ENCODE data around the gene FBP1. TPM values are rescaled to one million over a fixed set of nuclear protein-coding genes. Genes with fewer than 3 reads are reported as not detected.

FBP1 gene
- total and polyA plus RNA-seq, 10 of the 15 experiments (the other 5 are each of a cell fraction or from before 2014, with no cell fraction given), result 0.11 to 0.38 (median 0.15) TPM; not detected in 7

DNA sequence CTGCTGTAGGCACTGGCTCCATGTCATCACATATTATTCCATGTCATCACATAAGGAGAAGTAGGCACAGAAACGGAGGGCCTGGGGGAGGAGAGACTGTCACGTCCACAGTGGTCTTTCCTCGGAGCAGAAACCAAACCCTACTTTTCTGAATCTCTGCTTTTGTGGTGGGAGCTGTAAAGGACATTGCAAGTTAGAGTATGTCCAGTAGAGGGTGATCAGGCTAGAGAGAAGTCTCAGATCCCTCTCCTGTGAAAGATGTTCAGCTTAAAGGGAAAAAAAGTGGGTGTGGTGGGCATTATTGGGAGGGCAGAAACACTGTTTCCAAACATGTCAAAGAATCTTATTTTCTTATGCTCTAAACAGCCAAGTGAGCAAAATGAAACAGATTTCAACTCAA, 26.3 kb downstream of the FBP1 start:
- SMC1A ChIA-PET (ENCODE audit: uncharacterized antibody, unreplicated experiment), result no interaction called here
- no peak for DNase-seq (ENCODE audit: low read depth, low spot score)
- Histone ChIP-seq H3K27ac (ENCODE audit: control insufficient read depth, insufficient read depth) (no peak overlapping the region), H3K4me1 (ENCODE audit: control insufficient read depth, insufficient read depth, low read length) (no peaks in the 10 kb centered on the region), H3K4me2 (ENCODE audit: control insufficient read depth, insufficient read depth) (no peak overlapping the region), H3K4me3 (no peak overlapping the region), H3K36me3 (ENCODE audit: control insufficient read depth in 2 of 2, insufficient read depth in 2 of 2, low read length in 1 of 2) (no peaks in the 10 kb centered on the region), H3K9ac (ENCODE audit: control insufficient read depth, insufficient read depth, low read length) (no peak overlapping the region), H2AFZ (ENCODE audit: control insufficient read depth, low read depth, low read length) (no peak overlapping the region), H3K79me2 (ENCODE audit: control insufficient read depth, insufficient read depth, low read length) (no peaks in the 10 kb centered on the region), H3K9me3 (replicated peaks; ENCODE audit: control insufficient read depth, insufficient read depth, low read length) (no peaks in the 10 kb centered on the region), H3K27me3 (replicated peaks in 1 of 2; ENCODE audit: control insufficient read depth in 2 of 2, insufficient read depth in 2 of 2, low read length in 1 of 2) (no peaks in the 10 kb centered on the region), H4K20me1 (ENCODE audit: control insufficient read depth, insufficient read depth) (no peaks in the 10 kb centered on the region)
- TF ChIP-seq, protein P1, sequence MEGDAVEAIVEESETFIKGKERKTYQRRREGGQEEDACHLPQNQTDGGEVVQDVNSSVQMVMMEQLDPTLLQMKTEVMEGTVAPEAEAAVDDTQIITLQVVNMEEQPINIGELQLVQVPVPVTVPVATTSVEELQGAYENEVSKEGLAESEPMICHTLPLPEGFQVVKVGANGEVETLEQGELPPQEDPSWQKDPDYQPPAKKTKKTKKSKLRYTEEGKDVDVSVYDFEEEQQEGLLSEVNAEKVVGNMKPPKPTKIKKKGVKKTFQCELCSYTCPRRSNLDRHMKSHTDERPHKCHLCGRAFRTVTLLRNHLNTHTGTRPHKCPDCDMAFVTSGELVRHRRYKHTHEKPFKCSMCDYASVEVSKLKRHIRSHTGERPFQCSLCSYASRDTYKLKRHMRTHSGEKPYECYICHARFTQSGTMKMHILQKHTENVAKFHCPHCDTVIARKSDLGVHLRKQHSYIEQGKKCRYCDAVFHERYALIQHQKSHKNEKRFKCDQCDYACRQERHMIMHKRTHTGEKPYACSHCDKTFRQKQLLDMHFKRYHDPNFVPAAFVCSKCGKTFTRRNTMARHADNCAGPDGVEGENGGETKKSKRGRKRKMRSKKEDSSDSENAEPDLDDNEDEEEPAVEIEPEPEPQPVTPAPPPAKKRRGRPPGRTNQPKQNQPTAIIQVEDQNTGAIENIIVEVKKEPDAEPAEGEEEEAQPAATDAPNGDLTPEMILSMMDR (IDR thresholded peaks at IDR 0.05 in 2 of 3, conservative IDR thresholded peaks at IDR 0.05 in 1 of 3; ENCODE audit: control insufficient read depth in 2 of 3, extremely low read depth in 1 of 3, insufficient read depth in 1 of 3, low read depth in 3 of 3, low read length in 3 of 3), result 0 out of 6 replicates have a peak, but pooled peaks of 1 of the 3 experiments have one; percentile 11
- TF ChIP-seq RAD21 (IDR thresholded peaks at IDR 0.05; ENCODE audit: insufficient read depth, low read depth, low read length) (0 out of 2 replicates have a peak, but pooled peaks have one; percentile 8), RELA (IDR thresholded peaks at IDR 0.05; ENCODE audit: borderline replicate concordance, partially characterized antibody) (no peak), TCF12 (IDR thresholded peaks at IDR 0.05; ENCODE audit: low read depth, low read length) (no peak)
- ATAC-seq, result no peak
- 46% methylated on average over 3 of the region's 3 CpGs for WGBS (ENCODE audit: insufficient coverage, insufficient replicate concordance, low lambda C conversion rate, missing lambda C conversion rate)
- POLR2A ChIA-PET, result no interaction called here
- RAD21 ChIA-PET (ENCODE audit: unreplicated experiment), result no interaction called here
- CTCF ChIA-PET, result no interaction called here
- in situ Hi-C loops (cut with MboI), result no loop called here
- FAIRE-seq, result no peak
- intact Hi-C loops (cut with micrococcal nuclease; ENCODE audit: unreplicated experiment), result no loop called here
- BruUV-seq (replicated peaks), result no TSS peak

- Histone ChIP-seq H3K4me1 (ENCODE audit: control insufficient read depth, insufficient read depth, low read length) (peaks cover 2% of the 10 kb centered on the region; the same call in 1 of the 2 replicates), H3K27ac (ENCODE audit: control insufficient read depth, insufficient read depth) (no peak overlapping the region), H3K4me3 (no peak overlapping the region), H3K27me3 (replicated peaks in 1 of 2; ENCODE audit: control insufficient read depth in 2 of 2, insufficient read depth in 2 of 2, low read length in 1 of 2) (peaks cover 0 to 3% of the 10 kb centered on the region in 2 experiments; a peak in 1 of 4 replicates), H3K9me3 (replicated peaks; ENCODE audit: control insufficient read depth, insufficient read depth, low read length) (no peaks in the 10 kb centered on the region), H2AFZ (ENCODE audit: control insufficient read depth, low read depth, low read length) (no peak overlapping the region), H4K20me1 (ENCODE audit: control insufficient read depth, insufficient read depth) (no peaks in the 10 kb centered on the region), H3K79me2 (ENCODE audit: control insufficient read depth, insufficient read depth, low read length) (no peaks in the 10 kb centered on the region), H3K4me2 (ENCODE audit: control insufficient read depth, insufficient read depth) (no peak overlapping the region), H3K36me3 (ENCODE audit: control insufficient read depth in 2 of 2, insufficient read depth in 2 of 2, low read length in 1 of 2) (no peaks in the 10 kb centered on the region), H3K9ac (ENCODE audit: control insufficient read depth, insufficient read depth, low read length) (no peak overlapping the region)
- SMC1A ChIA-PET (ENCODE audit: uncharacterized antibody, unreplicated experiment), result no interaction called here
- TF ChIP-seq SREBF1 (IDR thresholded peaks at IDR 0.05; ENCODE audit: low read length) (no peak), MYC (IDR thresholded peaks at IDR 0.05; ENCODE audit: insufficient read depth, insufficient read length, insufficient replicate concordance, low read length, severe bottlenecking) (no peak), SREBF2 (IDR thresholded peaks at IDR 0.05; ENCODE audit: low read length) (no peak), CREM (IDR thresholded peaks at IDR 0.05; ENCODE audit: low read depth) (no peak), E2F8 (IDR thresholded peaks at IDR 0.05; ENCODE audit: low read depth, partially characterized antibody) (no peak), SIX5 (IDR thresholded peaks at IDR 0.05; ENCODE audit: low read depth, low read length, severe bottlenecking) (no peak), HDAC2 (IDR thresholded peaks at IDR 0.05) (no peak)
- ATAC-seq (no peak), FAIRE-seq (no peak), DNase-seq (ENCODE audit: low read depth, low spot score) (no peak)
- WGBS (ENCODE audit: insufficient coverage, insufficient replicate concordance, low lambda C conversion rate, missing lambda C conversion rate), result 59% methylated on average over 7 of the region's 7 CpGs
- CTCF ChIA-PET, result no interaction called here
- no TSS peak for BruUV-seq (replicated peaks)
- RAD21 ChIA-PET (ENCODE audit: unreplicated experiment), result no interaction called here
- POLR2A ChIA-PET, result no interaction called here
- intact Hi-C loops (cut with micrococcal nuclease; ENCODE audit: unreplicated experiment) (no loop called here), in situ Hi-C loops (cut with MboI) (no loop called here)
Measured at GRCh38 chr9:94612071-94612470, 27.2 kb downstream of the FBP1 start.

Data from GM12878 (cell line).